GM12878 (cell line): Measurements from ENCODE around the gene MCM3. TPM values are rescaled to one million over a fixed set of nuclear protein-coding genes. Genes with fewer than 3 reads are reported as not detected.

ENCODE experiments used
- BCLAF1 ChIP-seq: fragments of 450-650 bp; IDR thresholded peaks from 2 replicates; pipeline ENCODE4 v1.6.1; 2017; ENCODE audit warnings: antibody characterized with exemption, mild to moderate bottlenecking, moderate library complexity
- BHLHE40 ChIP-seq, 2 experiments: fragments of 450-650 bp in 1 of 2; IDR thresholded peaks; 2 replicates each; pipeline ENCODE4 v1.6.1; 2011 to 2017; ENCODE audit warnings: low read depth in 2 of 2, borderline replicate concordance in 1 of 2, improper control_type of control experiment in 1 of 2, low read length in 1 of 2, mild to moderate bottlenecking in 1 of 2
- BRCA1 ChIP-seq: IDR thresholded peaks from 2 replicates; pipeline ENCODE4 v1.6.1; 2011; ENCODE audit warnings: low read depth, low read length, improper control_type of control experiment
- CBX5 ChIP-seq: sonication (generic); IDR thresholded peaks from 2 replicates; pipeline ENCODE4 v1.6.1; 2016; ENCODE audit warnings: low read depth, moderate library complexity, mild to moderate bottlenecking, inconsistent platforms
- CREB1 ChIP-seq: IDR thresholded peaks from 2 replicates; pipeline ENCODE4 v1.6.1; 2012; ENCODE audit warnings: low read depth, mild to moderate bottlenecking, inconsistent platforms
- CTCF ChIP-seq, 3 experiments: IDR thresholded peaks in 2 of 3; conservative IDR thresholded peaks in 1 of 3; 2 replicates each; pipeline ENCODE4 v1.5.1; 2011; ENCODE audit warnings: low read depth in 3 of 3, low read length in 3 of 3, mild to moderate bottlenecking in 3 of 3, control low read depth in 2 of 3, moderate library complexity in 2 of 3, inconsistent platforms in 1 of 3, mixed read lengths in 1 of 3; ENCODE audit not compliant: control insufficient read depth in 2 of 3, insufficient read depth in 1 of 3; ENCODE audit errors: extremely low read depth in 1 of 3
- FOXK2 ChIP-seq: fragments of 450-650 bp; IDR thresholded peaks from 2 replicates; pipeline ENCODE4 v1.6.1; 2017; ENCODE audit warnings: mild to moderate bottlenecking, moderate library complexity
- HCFC1 ChIP-seq: fragments of 150-350 bp; IDR thresholded peaks from 2 replicates; pipeline ENCODE4 v1.6.1; 2014; ENCODE audit warnings: low read length
- HDGF ChIP-seq: fragments of 450-650 bp; IDR thresholded peaks from 2 replicates; pipeline ENCODE4 v1.6.1; 2016; ENCODE audit warnings: antibody characterized with exemption
- IKZF1 ChIP-seq: fragments of 450-650 bp; conservative IDR thresholded peaks from 2 replicates; pipeline ENCODE4 v1.6.1; 2017; ENCODE audit warnings: antibody characterized with exemption, mild to moderate bottlenecking
- MYC ChIP-seq: IDR thresholded peaks from 2 replicates; pipeline ENCODE4 v1.6.1; 2011; ENCODE audit warnings: mild to moderate bottlenecking, low read length, moderate library complexity, inconsistent platforms; ENCODE audit not compliant: insufficient read depth, insufficient replicate concordance, insufficient read length, severe bottlenecking
- NBN ChIP-seq: fragments of 450-650 bp; IDR thresholded peaks from 2 replicates; pipeline ENCODE4 v1.6.1; 2016
- NFIC ChIP-seq: IDR thresholded peaks from 2 replicates; pipeline ENCODE4 v1.6.1; 2012; ENCODE audit warnings: low read depth, mild to moderate bottlenecking, inconsistent platforms, low read length, moderate library complexity
- NFXL1 ChIP-seq: fragments of 450-650 bp; IDR thresholded peaks from 2 replicates; pipeline ENCODE4 v1.6.1; 2017; ENCODE audit warnings: antibody characterized with exemption, mild to moderate bottlenecking, borderline replicate concordance
- NKRF ChIP-seq: fragments of 450-650 bp; conservative IDR thresholded peaks from 2 replicates; pipeline ENCODE4 v1.6.1; 2017; ENCODE audit warnings: mild to moderate bottlenecking, moderate library complexity
- PAX5 ChIP-seq: IDR thresholded peaks from 2 replicates; pipeline ENCODE4 v1.6.1; 2011; ENCODE audit warnings: low read depth, low read length, borderline replicate concordance
- PBX3 ChIP-seq: IDR thresholded peaks from 2 replicates; pipeline ENCODE4 v1.6.1; 2011; ENCODE audit warnings: mild to moderate bottlenecking, low read depth, low read length, moderate library complexity; ENCODE audit not compliant: insufficient replicate concordance
- POLR2A ChIP-seq: IDR thresholded peaks from 2 replicates; pipeline ENCODE4 v1.6.1; 2011; ENCODE audit warnings: low read depth, mild to moderate bottlenecking, low read length
- POU2F2 ChIP-seq: IDR thresholded peaks from 3 replicates; pipeline ENCODE4 v1.6.1; 2011; ENCODE audit warnings: low read depth, mild to moderate bottlenecking, low read length, borderline replicate concordance
- SMC3 ChIP-seq: IDR thresholded peaks from 2 replicates; pipeline ENCODE4 v1.6.1; 2011; ENCODE audit warnings: low read length, improper control_type of control experiment, borderline replicate concordance
- STAT3 ChIP-seq: IDR thresholded peaks from 2 replicates; pipeline ENCODE4 v1.6.1; 2011; ENCODE audit warnings: low read depth, low read length, improper control_type of control experiment
- TARDBP ChIP-seq: IDR thresholded peaks from 2 replicates; pipeline ENCODE4 v1.6.1; 2016; ENCODE audit warnings: borderline replicate concordance
- ZNF207 ChIP-seq: fragments of 450-650 bp; IDR thresholded peaks from 2 replicates; pipeline ENCODE4 v1.6.1; 2014; ENCODE audit warnings: antibody characterized with exemption, mild to moderate bottlenecking, borderline replicate concordance
- ZNF274 ChIP-seq: IDR thresholded peaks from one replicate; pipeline ENCODE4 v1.8.0; 2011; ENCODE audit not compliant: insufficient read length, insufficient read depth
- polyA plus RNA-seq, 11 experiments: library from polyadenylated mRNA; depleted of rRNA in 4 of 11; unstranded in 6 of 11; stranded (reverse) in 5 of 11; fragments of >200 nt; fragmentation: Nextera tagmentation in 4 of 11; fragmentation: Illumina TruSeq in 1 of 11; extraction: Ambion mirVana in 4 of 11; extraction: Trizol in 1 of 11; gene quantifications; 1 replicate in 1 of 11; 2 replicates in 10 of 11; pipeline versions ENCODE4 v1.2.1 to v1.2.3, GENCODE V29; 2011 to 2016; ENCODE audit warnings: inconsistent platforms in 2 of 11, missing spikeins in 2 of 11, low read depth in 1 of 11
- total RNA-seq, 4 experiments: library from RNA; depleted of rRNA in 3 of 4; stranded (reverse); fragments of >200 nt in 3 of 4; fragmentation: Illumina TruSeq in 1 of 4; extraction: Trizol in 1 of 4; gene quantifications; 2 replicates each; pipeline versions ENCODE4 v1.2.1 to v1.2.3, GENCODE V29; 2013 to 2021

MCM3 gene
- total and polyA plus RNA-seq, 10 of the 15 experiments (the other 5 are each of a cell fraction or from before 2014, with no cell fraction given), result 74.1 to 265 (median 214) TPM

GRCh38 chr6:52263709-52264540 lies 20.6 kb downstream of the MCM3 start (continued):
- TF ChIP-seq PBX3, result no peak
- TF ChIP-seq CBX5, result no peak
- no peak for TF ChIP-seq NKRF
- TF ChIP-seq STAT3, result no peak
- no peak for TF ChIP-seq POU2F2
- TF ChIP-seq CTCF (IDR thresholded peaks at IDR 0.05 in 2 of 3, conservative IDR thresholded peaks at IDR 0.05 in 1 of 3; ENCODE audit: control insufficient read depth in 2 of 3, extremely low read depth in 1 of 3, insufficient read depth in 1 of 3, low read depth in 3 of 3, low read length in 3 of 3), result peak; percentile 91 to 97 (median 96); a peak in 5 of 6 replicates
- TF ChIP-seq BHLHE40 (IDR thresholded peaks at IDR 0.05; ENCODE audit: borderline replicate concordance in 1 of 2, low read depth in 2 of 2, low read length in 1 of 2), result no peak
- TF ChIP-seq BRCA1, result no peak
- TF ChIP-seq HDGF, result no peak
- TF ChIP-seq ZNF274, result no peak
- TF ChIP-seq PAX5, result no peak
- TF ChIP-seq CREB1, result no peak
- no peak for TF ChIP-seq ZNF207
- no peak for TF ChIP-seq HCFC1
- no peak for TF ChIP-seq NBN
- TF ChIP-seq TARDBP, result no peak
- no peak for TF ChIP-seq BCLAF1
- no peak for TF ChIP-seq NFIC
- no peak for TF ChIP-seq FOXK2
- no peak for TF ChIP-seq MYC
- TF ChIP-seq IKZF1, result no peak
- peak; percentile 93 for TF ChIP-seq SMC3
- TF ChIP-seq NFXL1, result no peak
- 0 out of 2 replicates have a peak, but pooled peaks have one; percentile 23 for TF ChIP-seq POLR2A
